Measurements from ENCODE around the gene LGALS8.

The LGALS8 gene

DNA sequence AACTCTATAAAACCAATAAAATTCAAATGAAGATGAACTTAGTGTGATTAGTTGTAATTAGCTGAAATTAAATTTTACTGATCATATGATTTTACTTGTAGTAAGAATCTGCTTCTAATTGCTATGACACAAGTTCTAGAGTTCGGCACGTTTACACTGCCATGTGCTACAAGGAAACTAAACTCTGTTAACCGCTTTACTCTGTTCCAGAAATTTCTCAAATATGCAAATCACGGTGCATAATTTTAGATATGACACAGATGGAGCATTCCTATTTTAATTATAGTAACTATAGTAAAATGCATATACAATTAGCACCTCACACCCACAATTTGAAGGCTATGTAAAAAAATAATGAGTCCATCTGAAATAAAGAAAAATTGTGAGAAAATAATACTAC lies 65.7 kb downstream of the LGALS8 start:
- no peak for DNase-seq (ENCODE audit: low read depth in 2 of 2)

DNA sequence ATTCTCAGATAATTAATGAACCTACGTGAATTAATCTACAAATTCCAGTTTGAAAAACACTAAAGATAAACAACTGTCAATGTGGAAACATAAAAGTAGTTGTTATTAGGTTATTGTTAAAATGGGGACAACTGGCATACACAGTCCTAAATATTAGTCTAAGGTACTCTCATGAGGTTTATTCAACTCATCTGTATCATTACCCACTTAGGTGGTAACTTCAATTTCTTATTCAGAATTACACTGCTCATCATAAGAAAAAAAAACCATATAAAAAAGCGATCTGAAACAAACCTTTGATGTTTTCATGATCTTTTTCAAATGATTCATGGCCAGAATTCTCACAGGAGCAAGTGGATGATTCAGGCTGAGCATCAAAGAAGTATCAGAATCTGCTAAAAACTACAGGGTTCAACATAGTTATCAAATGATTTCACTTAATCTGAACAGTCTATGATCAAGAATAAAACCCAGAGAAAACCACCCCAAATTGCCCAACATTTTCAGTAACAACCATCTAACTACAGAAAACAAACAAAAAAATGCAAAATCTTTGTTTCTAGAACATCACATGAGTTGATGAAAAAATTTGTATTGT lies 66.9 kb downstream of the LGALS8 start:
- no peak for DNase-seq (ENCODE audit: low read depth in 2 of 2)

DNA sequence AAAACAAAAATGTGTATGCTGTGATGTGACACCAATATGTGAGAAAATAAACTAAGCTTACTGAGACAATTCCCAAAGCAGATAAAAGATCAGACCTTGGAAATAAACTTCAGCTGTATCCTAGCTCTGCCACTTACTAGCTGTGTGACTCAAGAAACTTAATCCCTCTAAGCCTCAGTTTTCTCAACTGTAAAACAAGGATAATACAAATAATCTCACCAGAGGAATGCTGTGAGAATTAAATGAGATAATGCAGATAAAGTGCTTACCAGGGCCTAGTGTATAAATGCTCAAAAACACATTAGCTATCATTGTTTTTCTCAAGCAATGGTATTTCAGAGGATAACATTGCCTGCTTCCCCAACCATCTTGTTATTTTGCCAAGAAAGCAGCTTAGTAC lies 78.4 kb downstream of the LGALS8 start:
- DNase-seq (ENCODE audit: low read depth in 2 of 2) = no peak

All from fibroblast of skin of left quadriceps (primary cell).